GM12874 (cell line): ENCODE results near the gene GON4L.

Source experiments
- TF ChIP-seq, protein P1 (sequence below): IDR thresholded peaks from 2 replicates; pipeline ENCODE4 v1.5.1; 2011; ENCODE audit warnings: low read depth, mild to moderate bottlenecking, control low read depth, low read length, moderate library complexity; ENCODE audit not compliant: insufficient read depth

Gene GON4L

GRCh38 chr1:155729031-155729898, 127.7 kb downstream of the GON4L start:
- TF ChIP-seq, protein P1, sequence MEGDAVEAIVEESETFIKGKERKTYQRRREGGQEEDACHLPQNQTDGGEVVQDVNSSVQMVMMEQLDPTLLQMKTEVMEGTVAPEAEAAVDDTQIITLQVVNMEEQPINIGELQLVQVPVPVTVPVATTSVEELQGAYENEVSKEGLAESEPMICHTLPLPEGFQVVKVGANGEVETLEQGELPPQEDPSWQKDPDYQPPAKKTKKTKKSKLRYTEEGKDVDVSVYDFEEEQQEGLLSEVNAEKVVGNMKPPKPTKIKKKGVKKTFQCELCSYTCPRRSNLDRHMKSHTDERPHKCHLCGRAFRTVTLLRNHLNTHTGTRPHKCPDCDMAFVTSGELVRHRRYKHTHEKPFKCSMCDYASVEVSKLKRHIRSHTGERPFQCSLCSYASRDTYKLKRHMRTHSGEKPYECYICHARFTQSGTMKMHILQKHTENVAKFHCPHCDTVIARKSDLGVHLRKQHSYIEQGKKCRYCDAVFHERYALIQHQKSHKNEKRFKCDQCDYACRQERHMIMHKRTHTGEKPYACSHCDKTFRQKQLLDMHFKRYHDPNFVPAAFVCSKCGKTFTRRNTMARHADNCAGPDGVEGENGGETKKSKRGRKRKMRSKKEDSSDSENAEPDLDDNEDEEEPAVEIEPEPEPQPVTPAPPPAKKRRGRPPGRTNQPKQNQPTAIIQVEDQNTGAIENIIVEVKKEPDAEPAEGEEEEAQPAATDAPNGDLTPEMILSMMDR, result peak; percentile 65

GRCh38 chr1:155725142-155725541, 131.9 kb downstream of the GON4L start:
- TF ChIP-seq, protein P1, result no peak

- TF ChIP-seq, protein P1, result no peak
These were observed 137.3 kb downstream of the GON4L start for GRCh38 chr1:155719703-155720102.

DNA sequence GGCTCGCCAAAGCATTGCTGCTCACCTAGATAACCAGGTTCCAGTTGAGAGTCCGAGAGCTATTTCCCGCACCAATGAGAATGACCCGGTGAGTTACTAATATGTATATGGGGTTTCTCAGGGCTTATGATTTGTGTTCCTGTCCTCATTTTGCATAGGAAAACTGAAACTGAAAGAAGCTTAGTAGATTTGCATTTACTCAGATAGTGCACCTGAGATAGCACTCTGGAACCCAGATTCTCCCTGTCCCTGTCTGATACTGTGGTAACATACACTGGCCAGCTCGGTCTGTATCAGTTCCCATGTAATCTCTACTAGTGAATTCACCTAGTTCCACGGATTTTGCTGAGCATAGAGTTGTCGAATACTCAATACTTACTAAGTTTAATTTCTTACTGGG, 140.0 kb downstream of the GON4L start:
- TF ChIP-seq, protein P1, result no peak

DNA sequence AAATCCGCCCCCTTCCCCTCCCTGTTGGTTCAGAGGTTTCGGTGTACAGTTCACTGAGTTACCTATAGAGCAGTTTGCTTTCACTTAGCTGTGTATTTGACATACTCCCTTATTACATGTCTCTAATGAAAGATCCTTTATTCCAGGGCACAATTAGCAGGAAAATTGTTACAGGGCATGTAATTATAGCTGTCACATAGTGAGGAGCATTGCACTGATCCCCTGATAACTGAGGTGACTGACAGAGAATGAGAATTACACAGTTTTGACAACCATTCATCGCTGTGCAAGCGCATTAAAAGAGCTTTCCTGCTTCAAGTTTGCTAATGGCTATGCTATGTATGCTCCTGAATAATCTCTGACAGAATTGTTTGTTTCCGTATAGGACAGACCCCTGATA, 141.2 kb downstream of the GON4L start:
- TF ChIP-seq, protein P1, result no peak

GRCh38 chr1:155713075-155713474, 143.9 kb downstream of the GON4L start:
- TF ChIP-seq, protein P1, result no peak

DNA sequence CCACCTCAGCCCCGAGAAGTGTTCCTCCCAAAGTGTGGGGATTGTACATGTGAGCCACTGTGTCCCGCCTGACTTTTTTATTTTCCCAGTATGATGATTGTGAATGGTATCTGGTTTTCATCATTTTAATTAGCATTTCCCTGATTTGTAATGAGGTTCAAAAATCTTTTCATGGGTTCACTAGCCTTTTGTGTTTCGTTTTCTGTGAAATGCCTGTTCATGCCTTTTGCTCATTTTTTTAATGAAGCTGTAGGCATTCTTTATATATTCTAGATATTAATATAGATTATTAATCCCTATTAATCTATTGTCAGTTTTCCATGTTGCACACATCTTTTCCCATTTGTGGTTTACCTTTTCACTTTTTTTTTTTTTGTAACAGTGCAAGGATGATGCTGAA, 147.6 kb downstream of the GON4L start:
- TF ChIP-seq, protein P1, result no peak
